IMR-90 (cell line): ENCODE results near the gene RIPK3. TPM values are rescaled to one million over a fixed set of nuclear protein-coding genes. Genes with fewer than 3 reads are reported as not detected.

ENCODE experiments used
- ATAC-seq: fragments of 200-7000 bp; cut with Tn5 transposase; 2 replicates; pipeline ENCODE4 v1.9.1; 2020; ENCODE audit warnings: low read depth, mild to moderate bottlenecking, moderate library complexity
- BruUV-seq: library from RNA; stranded (reverse); fragments of 400-500 nt; replicated peaks from 2 replicates; lab custom pipeline; 2021; lab: Mats Ljungman, UMichigan
- CTCF ChIA-PET: fragments of 300-600 bp; formaldehyde crosslinking; extraction: SDS; loops from one replicate; lab custom pipeline; 2021; ENCODE audit warnings: antibody characterized with exemption; lab: Yijun Ruan, JAX
- POLR2A ChIA-PET: fragments of 300-600 bp; sonication (Branson Sonifier 250); formaldehyde crosslinking; loops from one replicate; lab custom pipeline; 2022; ENCODE audit warnings: antibody characterized with exemption; ENCODE audit not compliant: unreplicated experiment; lab: Charles Lee
- DNase-seq: peaks from one replicate; pipeline ENCODE4 v3.0.0; 2013
- H2AFZ ChIP-seq: replicated peaks from 2 replicates; pipeline ENCODE3; 2013; ENCODE audit warnings: low read length, mild to moderate bottlenecking; ENCODE audit not compliant: poor library complexity
- H2AK5ac ChIP-seq: 2 replicates; pipeline ENCODE4 v1.6.1; 2013; ENCODE audit warnings: low read depth, low read length, inconsistent platforms
- H2AK9ac ChIP-seq: replicated peaks from 2 replicates; pipeline ENCODE3; 2013; ENCODE audit warnings: mild to moderate bottlenecking, low read depth, low read length, moderate library complexity; ENCODE audit not compliant: poor library complexity
- H2BK120ac ChIP-seq: 2 replicates; pipeline ENCODE4 v1.6.1; 2013; ENCODE audit warnings: low read depth, low read length, inconsistent platforms
- H2BK15ac ChIP-seq: 3 replicates; pipeline ENCODE4 v1.6.1; 2013; ENCODE audit warnings: low read depth, low read length, inconsistent platforms
- H2BK20ac ChIP-seq: 2 replicates; pipeline ENCODE4 v1.6.1; 2013; ENCODE audit warnings: low read depth, mild to moderate bottlenecking, inconsistent platforms, low read length, moderate library complexity
- H2BK5ac ChIP-seq: 2 replicates; pipeline ENCODE4 v1.6.1; 2013; ENCODE audit warnings: mild to moderate bottlenecking, low read depth, low read length, inconsistent platforms; ENCODE audit not compliant: poor library complexity, severe bottlenecking
- H3K14ac ChIP-seq: replicated peaks from 2 replicates; pipeline ENCODE4 v1.6.1; 2013; ENCODE audit warnings: low read depth, low read length, inconsistent platforms
- H3K18ac ChIP-seq: 2 replicates; pipeline ENCODE4 v1.6.1; 2013; ENCODE audit warnings: low read depth, low read length, control low read depth
- H3K23ac ChIP-seq: 2 replicates; pipeline ENCODE4 v1.6.1; 2013; ENCODE audit warnings: low read depth, low read length, inconsistent platforms
- H3K27ac ChIP-seq: 2 replicates; pipeline ENCODE4 v1.5.1; 2013; ENCODE audit warnings: mild to moderate bottlenecking, control low read depth, low read length; ENCODE audit not compliant: insufficient read depth
- H3K27me3 ChIP-seq: 2 replicates; pipeline ENCODE4 v1.6.1; 2013; ENCODE audit warnings: low read length; ENCODE audit not compliant: control insufficient read depth, insufficient read depth
- H3K36me3 ChIP-seq: 2 replicates; pipeline ENCODE4 v1.6.1; 2013; ENCODE audit warnings: low read length, mixed read lengths; ENCODE audit not compliant: control insufficient read depth, insufficient read depth
- H3K4ac ChIP-seq: 2 replicates; pipeline ENCODE4 v1.6.1; 2013; ENCODE audit warnings: low read depth, low read length, inconsistent platforms
- H3K4me1 ChIP-seq: 2 replicates; pipeline ENCODE4 v1.6.1; 2013; ENCODE audit warnings: low read length, mixed read lengths; ENCODE audit not compliant: control insufficient read depth, insufficient read depth
- H3K4me2 ChIP-seq: 2 replicates; pipeline ENCODE4 v1.6.1; 2013; ENCODE audit warnings: low read depth, mild to moderate bottlenecking, control low read depth, low read length, moderate library complexity
- H3K4me3 ChIP-seq: 2 replicates; pipeline ENCODE4 v1.5.1; 2013; ENCODE audit warnings: low read depth, mild to moderate bottlenecking, control low read depth, low read length, moderate library complexity; ENCODE audit not compliant: insufficient read depth
- H3K56ac ChIP-seq: 2 replicates; pipeline ENCODE4 v1.6.1; 2013; ENCODE audit warnings: low read length, inconsistent platforms; ENCODE audit not compliant: insufficient read depth; ENCODE audit errors: extremely low read depth
- H3K79me1 ChIP-seq, 2 experiments: 2 replicates each; pipeline ENCODE4 v1.6.1; 2013; ENCODE audit warnings: low read length in 2 of 2, inconsistent platforms in 1 of 2, low read depth in 1 of 2
- H3K9ac ChIP-seq: 2 replicates; pipeline ENCODE4 v1.6.1; 2013; ENCODE audit warnings: low read depth, low read length, control low read depth
- H3K9me1 ChIP-seq: 2 replicates; pipeline ENCODE4 v1.6.1; 2013; ENCODE audit warnings: low read length, inconsistent platforms; ENCODE audit not compliant: insufficient read depth
- H3K9me3 ChIP-seq: 2 replicates; pipeline ENCODE4 v1.6.1; 2013; ENCODE audit warnings: low read length; ENCODE audit not compliant: control insufficient read depth, insufficient read depth
- H4K20me1 ChIP-seq: 2 replicates; pipeline ENCODE4 v1.6.1; 2013; ENCODE audit warnings: low read length, inconsistent platforms; ENCODE audit not compliant: insufficient read depth
- H4K5ac ChIP-seq: 2 replicates; pipeline ENCODE4 v1.6.1; 2013; ENCODE audit warnings: mild to moderate bottlenecking, low read depth, low read length, control low read depth
- H4K8ac ChIP-seq, 2 experiments: 2 replicates each; pipeline ENCODE4 v1.6.1; 2013; ENCODE audit warnings: low read depth in 2 of 2, low read length in 2 of 2, control low read depth in 1 of 2, inconsistent platforms in 1 of 2
- H4K91ac ChIP-seq: 2 replicates; pipeline ENCODE4 v1.6.1; 2013; ENCODE audit warnings: low read depth, low read length, inconsistent platforms; ENCODE audit not compliant: insufficient read depth
- BHLHE40 ChIP-seq: fragments of 150-350 bp; IDR thresholded peaks from 2 replicates; pipeline ENCODE4 v1.6.1; 2016; ENCODE audit warnings: mild to moderate bottlenecking, low read depth, low read length
- CEBPB ChIP-seq: IDR thresholded peaks from 2 replicates; pipeline ENCODE4 v1.6.1; 2012; ENCODE audit warnings: low read depth, low read length, improper control_type of control experiment
- CHD1 ChIP-seq: IDR thresholded peaks from 2 replicates; pipeline ENCODE4 v1.6.1; 2012; ENCODE audit warnings: low read depth, low read length, improper control_type of control experiment
- CTCF ChIP-seq: conservative IDR thresholded peaks from 2 replicates; pipeline ENCODE4 v1.5.1; 2012; ENCODE audit warnings: mild to moderate bottlenecking, low read depth, low read length, improper control_type of control experiment
- FOS ChIP-seq: fragments of 150-350 bp; IDR thresholded peaks from 2 replicates; pipeline ENCODE4 v1.6.1; 2016; ENCODE audit warnings: low read depth, low read length
- MAFK ChIP-seq: IDR thresholded peaks from 2 replicates; pipeline ENCODE4 v1.6.1; 2012; ENCODE audit warnings: low read depth, low read length, improper control_type of control experiment
- MAZ ChIP-seq: IDR thresholded peaks from 2 replicates; pipeline ENCODE4 v1.6.1; 2012; ENCODE audit warnings: low read depth, mild to moderate bottlenecking, low read length, improper control_type of control experiment, moderate library complexity, borderline replicate concordance
- NFE2L2 ChIP-seq: fragments of 150-350 bp; IDR thresholded peaks from 2 replicates; pipeline ENCODE4 v1.6.1; 2016; ENCODE audit warnings: low read depth, mild to moderate bottlenecking, low read length
- POLR2A ChIP-seq: IDR thresholded peaks from 2 replicates; pipeline ENCODE4 v1.6.1; 2012; ENCODE audit warnings: mild to moderate bottlenecking, low read depth, low read length
- RAD21 ChIP-seq: IDR thresholded peaks from 2 replicates; pipeline ENCODE4 v1.6.1; 2012; ENCODE audit warnings: low read length, improper control_type of control experiment
- RCOR1 ChIP-seq: IDR thresholded peaks from 2 replicates; pipeline ENCODE4 v1.6.1; 2012; ENCODE audit warnings: mild to moderate bottlenecking, low read length, improper control_type of control experiment; ENCODE audit not compliant: insufficient replicate concordance
- RFX5 ChIP-seq: IDR thresholded peaks from 2 replicates; pipeline ENCODE4 v1.8.0; 2012; ENCODE audit warnings: low read depth, mild to moderate bottlenecking, low read length, moderate library complexity
- SMC3 ChIP-seq: fragments of 150-350 bp; IDR thresholded peaks from 2 replicates; pipeline ENCODE4 v1.6.1; 2016; ENCODE audit warnings: low read depth, mild to moderate bottlenecking, antibody characterized with exemption, low read length, moderate library complexity
- USF2 ChIP-seq: fragments of 150-350 bp; IDR thresholded peaks from 2 replicates; pipeline ENCODE4 v1.6.1; 2017; ENCODE audit warnings: mild to moderate bottlenecking, antibody characterized with exemption, low read length, low read depth
- WGBS, 2 experiments: methylation state at CpG; one replicate each; pipeline versions ENCODE4 v1.1.5 to v1.1.7; 2013; ENCODE audit warnings: missing lambda C conversion rate in 2 of 2; ENCODE audit not compliant: insufficient read length in 1 of 2; ENCODE audit errors: extremely low coverage in 2 of 2; 5-methylcytosine and 5-hydroxymethylcytosine counted together
- dilution Hi-C: fragments of 300-500 bp; cut with HindIII; formaldehyde crosslinking; loops from one replicate; pipeline ENCODE4 v1.14.3; 2018; ENCODE audit warnings: low sequenced_read_pairs; ENCODE audit not compliant: unreplicated experiment
- in situ Hi-C: fragments of 300-500 bp; cut with MboI; formaldehyde crosslinking; loops from 3 replicates; pipeline ENCODE4 v1.14.3; 2019; ENCODE audit warnings: low sequenced_read_pairs, inconsistent platforms, mixed read lengths
- intact Hi-C: fragments of 100-400 bp; cut with micrococcal nuclease; formaldehyde crosslinking; loops from 2 replicates; pipeline ENCODE4 v1.10.0; 2022
- polyA plus RNA-seq, 3 experiments: library from polyadenylated mRNA; depleted of rRNA; stranded (reverse); fragments of >200 nt; gene quantifications; 2 replicates each; pipeline ENCODE4 v1.2.3, GENCODE V29; 2012; ENCODE audit warnings: low replicate concordance in 1 of 3
- total RNA-seq: library from RNA; depleted of rRNA; stranded (reverse); fragments of >200 nt; gene quantifications from 2 replicates; pipeline ENCODE4 v1.2.3, GENCODE V29; 2012

RIPK3 gene
- total and polyA plus RNA-seq, 2 of the 4 experiments (the other 2 are of a cell fraction) = 0.09 TPM; not detected in 1

DNA sequence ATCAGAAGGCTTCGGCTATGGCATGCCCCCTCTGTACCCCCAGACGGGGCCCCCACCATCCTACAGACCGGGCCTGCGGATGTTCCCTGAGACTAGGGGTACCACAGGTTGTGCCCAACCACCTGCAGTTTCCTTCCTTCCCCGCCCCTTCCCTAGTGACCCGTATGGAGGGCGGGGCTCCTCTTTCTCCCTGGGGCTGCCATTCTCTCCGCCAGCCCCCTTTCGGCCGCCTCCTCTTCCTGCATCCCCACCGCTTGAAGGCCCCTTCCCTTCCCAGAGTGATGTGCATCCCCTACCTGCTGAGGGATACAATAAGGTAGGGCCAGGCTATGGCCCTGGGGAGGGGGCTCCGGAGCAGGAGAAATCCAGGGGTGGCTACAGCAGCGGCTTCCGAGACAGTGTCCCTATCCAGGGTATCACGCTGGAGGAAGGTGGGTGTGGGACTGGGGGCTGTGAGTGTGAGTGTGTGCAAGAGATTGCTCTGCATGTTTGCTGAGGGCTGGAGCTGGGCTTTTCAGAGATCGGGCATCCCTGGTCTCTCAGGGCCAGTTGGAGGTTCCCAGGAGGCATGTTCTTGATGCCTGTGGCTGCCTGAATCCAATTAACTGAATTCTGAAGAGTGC lies 36.8 kb upstream of the RIPK3 start:
- Histone ChIP-seq H3K36me3 (peaks cover 66% of the 10 kb centered on the region), H2AFZ (no peak overlapping the region), H3K4me3 (no peak overlapping the region), H3K18ac (no peak overlapping the region), H3K4me2 (no peak overlapping the region), H2BK15ac (no peak overlapping the region), H2BK5ac (no peak overlapping the region), H4K91ac (no peak overlapping the region), H4K5ac (no peak overlapping the region), H2AK9ac (no peak overlapping the region), H3K14ac (no peak overlapping the region), H4K20me1 (0 out of 2 replicates have a peak, but pooled peaks cover 3% of the 10 kb centered on the region), H2BK120ac (no peak overlapping the region), H3K9me1 (peaks cover 10% of the 10 kb centered on the region), H3K23ac (no peak overlapping the region), H4K8ac (no peak overlapping the region), H3K79me1 (peaks cover under 1 to 3% of the 10 kb centered on the region in 2 experiments; a peak in 1 of 4 replicates), H2BK20ac (no peak overlapping the region), H3K27ac (no peak overlapping the region), H3K9me3 (no peaks in the 10 kb centered on the region), H2AK5ac (no peak overlapping the region), H3K27me3 (no peaks in the 10 kb centered on the region), H3K4me1 (peaks cover 3% of the 10 kb centered on the region; the same call in 1 of the 2 replicates), H3K9ac (no peak overlapping the region), H3K56ac (no peak overlapping the region), H3K4ac (no peak overlapping the region)
- DNase-seq (no peak), ATAC-seq (no peak)
- no TSS peak for BruUV-seq
- 83% methylated on average over 2 of the region's 16 CpGs; no CpG with 5 or more reads in 1 of the 2 experiments for WGBS, 2 experiments
- intact Hi-C loops (no loop called here), in situ Hi-C loops (no loop called here), dilution Hi-C loops (no loop called here)
- CTCF ChIA-PET = interaction anchor here (1.0 kb wide), 1 partner anchor 43 kb away, joined by 3 read pairs; no protein-coding TSS in a partner anchor
- TF ChIP-seq MAZ = no peak
- no peak for TF ChIP-seq SMC3
- TF ChIP-seq CTCF = no peak
- TF ChIP-seq RCOR1 = no peak
- no peak for TF ChIP-seq FOS
- TF ChIP-seq USF2 = no peak
- no peak for TF ChIP-seq MAFK
- TF ChIP-seq CHD1 = no peak
- no peak for TF ChIP-seq RAD21
- TF ChIP-seq NFE2L2 = no peak
- TF ChIP-seq RFX5 = no peak
- TF ChIP-seq CEBPB = no peak
- no peak for TF ChIP-seq BHLHE40
- TF ChIP-seq POLR2A = no peak
- POLR2A ChIA-PET = no interaction called here
